ENCODE data around the gene CPSF4L.

CPSF4L gene

DNA sequence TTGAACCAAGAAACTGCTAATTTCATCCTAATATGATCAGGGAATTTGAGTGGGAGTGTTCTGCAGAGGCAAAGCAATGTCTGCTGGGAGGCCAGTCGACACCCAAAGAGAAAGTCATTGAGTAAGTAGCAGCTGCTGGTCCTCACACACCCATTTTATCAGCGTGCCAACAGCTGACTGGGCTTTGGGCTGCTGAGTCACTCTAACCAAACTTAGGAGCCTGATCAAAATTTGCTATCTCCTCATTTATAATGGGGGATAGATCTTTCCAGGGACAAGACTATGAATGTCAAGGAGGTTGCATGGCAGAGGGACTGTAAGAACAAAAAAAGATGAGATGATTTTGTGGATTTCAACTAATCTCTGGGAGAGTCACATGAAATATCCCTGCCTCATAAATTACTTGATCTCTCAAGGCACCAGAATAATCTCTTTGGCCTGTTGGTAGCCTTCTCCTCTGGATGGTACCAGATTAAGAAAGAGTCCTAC, 32.9 kb downstream of the CPSF4L start:
- peak; percentile 73 for DNase-seq

DNA sequence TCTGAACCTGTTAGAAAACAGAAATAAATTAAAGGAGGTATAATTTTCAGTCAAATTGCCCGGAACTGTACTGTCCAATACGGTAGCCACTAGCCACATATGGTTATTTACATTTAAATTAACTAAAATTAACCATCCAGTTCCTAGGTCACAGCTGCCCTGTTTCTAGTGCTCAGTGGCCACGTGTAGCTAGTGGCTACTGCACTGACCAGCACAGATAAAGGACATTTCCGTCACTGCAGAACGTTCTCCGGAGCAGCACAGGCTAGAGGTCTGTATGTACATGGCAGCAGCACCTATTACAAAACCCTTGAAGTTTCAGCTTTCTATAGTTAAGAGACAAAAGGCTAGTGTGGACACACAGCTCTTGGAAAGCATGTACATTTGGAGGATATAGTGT, 33.7 kb downstream of the CPSF4L start:
- no peak for DNase-seq

DNA sequence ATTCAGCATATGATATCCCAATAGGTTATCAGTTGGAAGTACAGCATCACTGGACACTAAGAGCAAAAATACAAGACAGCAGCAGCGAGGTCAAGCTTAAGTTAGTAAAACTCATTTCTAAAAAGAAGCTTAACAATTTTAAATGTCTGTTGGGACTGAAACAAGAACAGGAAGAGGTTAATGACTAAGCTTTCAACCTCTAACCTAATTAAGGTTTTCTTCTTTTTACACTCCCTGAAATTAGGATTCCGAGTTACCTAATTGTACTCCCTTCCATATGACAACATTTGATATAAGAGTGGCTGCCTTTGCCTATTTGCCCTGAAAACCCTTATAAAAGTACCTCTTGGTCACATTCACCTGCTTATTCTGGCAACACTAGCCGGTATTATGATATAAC, 34.3 kb downstream of the CPSF4L start:
- no peak for DNase-seq

DNA sequence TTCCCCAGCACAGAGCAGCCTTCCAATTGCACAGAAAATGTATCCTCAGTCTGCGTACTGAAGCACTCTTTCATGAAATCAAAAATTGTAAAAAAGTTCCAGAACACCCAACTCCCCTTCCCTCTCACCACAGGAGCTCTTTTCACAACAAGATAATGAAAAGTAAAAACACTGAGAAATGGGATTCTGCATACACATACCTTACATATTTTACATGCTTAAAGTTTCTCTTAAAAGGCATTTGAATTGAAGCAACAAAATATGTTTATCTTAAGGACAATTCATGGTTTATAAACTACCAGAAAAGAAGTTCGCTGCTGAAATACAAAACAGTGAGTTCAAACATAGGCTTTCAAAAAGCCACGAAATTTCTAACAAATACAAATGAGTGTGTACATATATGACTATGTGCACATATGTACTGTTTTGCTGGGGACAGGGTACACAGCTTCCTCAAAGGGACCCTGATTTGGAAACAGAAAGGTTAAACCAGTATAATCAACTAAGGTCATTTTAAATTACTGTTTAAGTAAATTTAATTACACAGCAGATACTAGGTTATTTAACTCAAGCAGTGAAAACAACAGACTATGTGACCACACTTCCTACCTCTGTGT, 35.0 kb downstream of the CPSF4L start:
- DNase-seq = no peak

DNA sequence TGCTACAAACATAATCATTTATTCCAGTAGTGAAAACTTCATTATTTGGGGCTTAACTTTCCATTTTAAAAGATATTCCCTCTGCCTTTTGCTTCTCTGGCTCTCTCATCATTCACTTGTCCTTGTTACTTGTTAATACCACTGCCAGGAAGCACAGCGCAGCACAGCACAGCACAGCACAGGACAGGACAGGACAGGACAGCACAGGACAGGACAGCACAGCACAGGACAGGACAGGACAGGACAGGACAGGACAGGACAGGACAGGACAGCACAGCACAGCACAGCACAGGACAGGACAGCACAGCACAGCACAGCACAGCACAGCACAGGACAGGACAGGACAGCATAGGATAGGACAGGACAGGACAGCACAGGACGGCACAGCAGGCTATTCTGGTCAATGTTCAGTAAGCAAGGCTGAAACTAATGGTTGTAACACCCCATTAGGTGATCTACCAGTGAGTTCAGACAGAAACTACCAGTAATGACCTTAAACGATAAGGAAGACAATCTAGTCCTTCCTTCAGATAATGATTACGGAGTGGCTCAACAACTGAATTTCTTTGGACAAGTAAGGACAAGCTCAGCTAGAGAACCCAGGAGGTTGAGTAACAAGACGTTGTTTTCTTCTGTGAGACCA, 36.9 kb downstream of the CPSF4L start:
- no peak for DNase-seq

DNA sequence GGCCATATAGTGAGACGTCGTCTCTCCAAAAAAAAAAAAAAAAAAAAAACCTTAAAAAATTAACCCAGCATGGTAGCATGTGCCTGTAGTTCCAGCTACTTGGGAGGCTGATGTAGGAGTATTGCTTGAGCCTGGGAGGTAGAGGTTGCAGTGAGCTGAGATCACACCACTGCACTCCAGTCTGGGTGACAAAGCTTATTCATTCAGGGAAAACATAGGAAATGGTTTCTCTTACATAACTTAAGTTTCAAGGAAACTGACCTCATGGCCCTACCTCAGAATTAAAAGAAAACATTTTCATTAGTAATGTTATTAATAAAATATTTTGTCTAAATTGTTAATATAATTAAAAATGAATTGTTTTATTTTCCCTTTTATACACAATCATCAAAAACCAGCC, 37.4 kb downstream of the CPSF4L start:
- DNase-seq = peak; percentile 15

DNA sequence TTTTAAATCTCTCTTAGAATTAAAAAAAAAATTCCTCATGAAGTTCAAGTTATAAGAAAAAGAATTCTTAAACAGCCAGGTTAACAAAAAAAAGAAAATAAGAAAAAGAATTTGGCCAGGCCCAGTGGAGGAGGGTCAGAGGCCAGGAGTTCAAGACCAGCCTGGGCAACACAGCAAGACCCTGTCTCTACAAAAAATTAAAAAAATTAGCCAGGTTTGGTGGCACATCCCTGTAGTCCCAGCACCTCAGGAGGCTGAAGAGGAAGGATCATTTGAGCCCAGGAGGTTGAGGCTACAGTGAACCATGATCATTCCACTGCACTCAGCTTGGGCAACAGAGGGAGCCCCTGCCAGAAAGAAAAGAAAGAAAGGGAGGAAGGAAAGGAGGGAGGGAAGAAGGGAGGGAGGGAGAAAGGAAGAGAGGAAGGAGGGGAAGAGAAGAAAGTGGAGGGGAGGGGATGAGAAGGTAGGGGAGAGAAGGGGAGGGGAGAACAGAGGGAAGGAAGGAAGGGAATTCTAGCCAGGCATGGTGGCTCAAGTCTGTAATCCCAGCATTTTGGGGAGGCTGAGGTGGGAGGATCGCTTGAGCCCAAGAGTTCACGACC, 38.0 kb downstream of the CPSF4L start:
- DNase-seq = no peak

DNA sequence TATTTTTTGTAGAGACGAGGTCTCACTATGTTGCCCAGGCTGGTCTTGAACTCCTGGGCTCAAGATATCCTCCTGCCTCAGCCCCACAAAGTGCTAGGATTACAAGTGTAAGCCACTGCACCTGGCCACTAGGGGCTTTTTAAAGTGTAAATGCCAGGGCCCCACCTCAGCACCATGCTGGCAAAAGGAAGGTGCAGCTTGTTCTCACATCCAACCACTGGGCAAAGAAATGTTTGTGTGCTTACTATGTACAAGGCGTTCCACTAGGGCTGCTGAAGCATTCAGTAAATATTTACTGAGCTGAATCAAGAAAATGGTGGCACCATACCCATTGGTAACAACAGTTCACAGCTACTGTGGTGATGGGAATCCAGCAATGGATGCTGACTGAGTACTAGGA, 46.2 kb downstream of the CPSF4L start:
- DNase-seq = no peak

DNA sequence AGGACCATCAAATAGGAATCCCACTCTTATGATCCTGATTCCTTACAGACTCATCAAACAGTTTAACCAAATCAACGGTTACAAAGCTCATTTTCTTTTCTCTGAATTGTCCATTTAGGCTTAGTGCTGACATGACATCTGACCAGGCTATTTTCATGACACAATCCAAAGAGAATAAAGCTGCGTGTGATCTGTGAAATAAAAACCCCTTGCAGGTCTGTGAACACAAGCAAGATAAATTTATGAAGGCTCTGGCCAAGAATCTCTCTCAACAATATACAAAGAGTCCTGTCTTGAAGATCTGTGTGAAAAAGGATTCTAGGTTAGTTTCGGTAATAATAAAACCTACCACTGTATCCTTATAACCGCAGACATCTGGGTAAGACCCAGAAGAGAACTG, 46.8 kb downstream of the CPSF4L start:
- DNase-seq = no peak

DNA sequence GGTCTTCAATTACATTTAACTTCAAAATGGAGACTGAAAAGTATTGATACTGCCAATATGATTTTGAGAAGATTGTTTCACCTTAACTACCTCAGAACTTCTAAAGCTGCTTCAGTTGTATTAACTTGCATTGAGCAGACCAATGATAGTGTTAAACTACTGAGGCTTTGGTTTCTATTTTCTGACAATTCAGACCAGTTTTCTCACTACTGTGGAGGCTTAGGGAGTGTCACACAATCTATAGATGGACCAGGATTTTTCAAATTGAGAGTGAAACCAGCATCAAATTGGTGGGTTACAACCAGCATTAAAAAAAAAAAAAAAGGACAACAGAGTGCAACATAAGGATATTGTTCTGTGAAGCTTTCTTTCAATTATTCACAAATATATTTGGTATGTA, 47.7 kb downstream of the CPSF4L start:
- DNase-seq = no peak

DNA sequence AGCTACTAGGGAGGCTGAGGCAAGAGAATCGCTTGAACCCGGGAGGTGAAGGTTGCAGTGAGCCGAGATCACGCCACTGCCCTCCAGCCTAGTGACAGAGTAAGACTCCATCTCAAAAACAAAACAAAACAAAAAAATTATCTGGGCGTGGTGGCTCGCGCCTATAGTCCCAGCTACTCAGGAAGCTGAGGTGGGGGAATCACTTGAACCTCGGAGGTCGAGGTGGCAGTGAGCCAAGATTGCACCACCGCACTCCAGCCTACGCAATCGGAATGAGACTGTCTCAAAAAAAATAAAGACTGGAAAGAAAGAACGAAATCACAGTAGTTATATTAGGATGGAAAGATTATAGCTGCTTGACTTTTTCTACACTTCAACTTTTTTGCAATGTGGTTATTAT, 49.9 kb downstream of the CPSF4L start:
- DNase-seq = peak; percentile 13

DNA sequence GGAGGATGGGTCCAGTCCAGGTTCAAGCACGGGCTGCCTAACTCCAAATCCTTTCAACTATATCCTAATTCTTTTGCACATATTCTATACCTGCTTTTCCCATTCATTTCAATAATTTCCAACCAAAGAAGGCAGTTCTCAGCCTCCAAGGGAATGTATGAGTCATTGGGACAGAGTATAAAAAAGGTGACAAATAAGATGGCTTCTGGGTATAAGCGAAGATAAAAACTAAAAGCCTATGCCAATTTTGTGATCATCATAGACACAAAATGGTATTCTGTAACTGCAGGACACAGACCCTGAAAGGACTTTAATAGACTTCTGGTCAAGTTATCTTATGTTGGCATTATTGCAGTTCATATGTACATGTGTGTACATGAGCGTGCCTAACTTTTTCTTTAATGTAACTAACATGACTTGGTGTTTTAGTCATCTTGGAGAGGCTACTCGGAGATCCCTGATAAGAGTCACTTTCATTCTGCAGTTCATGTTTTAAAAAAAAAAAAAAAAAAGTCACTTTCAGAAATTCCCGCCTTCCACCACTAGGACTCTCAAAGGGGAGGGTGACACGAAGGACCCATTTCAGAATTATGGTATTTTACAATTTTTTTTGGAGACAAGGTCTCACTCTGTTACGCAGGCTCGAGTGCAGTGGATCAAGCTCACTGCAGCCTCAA, 51.5 kb downstream of the CPSF4L start:
- DNase-seq = peak; percentile 14

DNA sequence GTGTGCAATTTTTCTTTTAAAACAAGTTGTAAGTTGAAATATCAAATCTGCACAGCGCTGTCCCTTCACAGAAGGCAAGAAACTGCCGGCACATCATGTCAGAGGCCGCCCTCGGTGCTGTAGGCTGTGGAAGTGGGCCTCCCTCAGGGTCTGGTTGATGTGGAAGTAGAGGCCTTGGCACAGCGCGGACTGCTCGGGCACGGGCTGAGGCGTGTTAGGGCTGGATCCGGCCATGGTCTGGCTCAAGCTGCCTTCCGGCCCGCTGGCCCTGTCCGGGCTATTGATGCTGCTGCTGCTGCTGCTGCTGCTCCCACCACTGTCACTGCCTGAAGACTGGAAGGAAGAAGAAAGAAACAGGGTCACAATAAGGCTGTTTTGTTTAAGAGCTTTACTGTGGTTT, 52.2 kb downstream of the CPSF4L start:
- DNase-seq = no peak

DNA sequence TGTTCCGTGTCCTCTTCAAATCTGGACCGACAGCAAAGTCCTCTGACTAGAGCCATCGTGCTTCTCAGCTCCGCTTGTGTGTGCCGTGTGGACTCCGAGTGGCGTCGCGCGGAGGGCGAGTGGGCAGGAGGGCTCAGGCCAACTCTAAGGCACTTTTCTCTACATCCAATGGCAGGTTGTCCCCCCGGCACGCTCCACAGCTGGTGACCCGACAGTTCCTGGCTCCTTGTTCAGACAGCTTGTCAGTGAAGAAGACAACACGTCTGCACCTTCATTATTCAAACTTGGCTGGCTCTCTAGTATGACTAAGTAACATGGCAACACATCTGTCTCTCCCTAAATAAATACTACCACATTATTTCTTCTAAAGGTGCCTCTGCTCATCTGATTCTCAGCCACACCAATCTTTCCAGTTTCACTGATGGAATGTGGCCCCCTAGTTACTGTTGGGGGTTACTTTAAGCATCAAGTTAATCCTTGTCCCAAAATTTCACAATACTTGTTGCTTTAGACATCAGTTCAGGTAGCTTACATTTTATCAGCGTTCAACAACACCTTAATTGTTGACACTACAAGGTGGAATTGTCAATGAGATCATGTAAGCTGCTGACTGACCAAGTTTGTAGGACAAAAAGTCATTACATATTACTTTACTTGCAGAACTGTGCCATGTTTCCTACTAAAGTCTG, 53.4 kb downstream of the CPSF4L start:
- no peak for DNase-seq

DNA sequence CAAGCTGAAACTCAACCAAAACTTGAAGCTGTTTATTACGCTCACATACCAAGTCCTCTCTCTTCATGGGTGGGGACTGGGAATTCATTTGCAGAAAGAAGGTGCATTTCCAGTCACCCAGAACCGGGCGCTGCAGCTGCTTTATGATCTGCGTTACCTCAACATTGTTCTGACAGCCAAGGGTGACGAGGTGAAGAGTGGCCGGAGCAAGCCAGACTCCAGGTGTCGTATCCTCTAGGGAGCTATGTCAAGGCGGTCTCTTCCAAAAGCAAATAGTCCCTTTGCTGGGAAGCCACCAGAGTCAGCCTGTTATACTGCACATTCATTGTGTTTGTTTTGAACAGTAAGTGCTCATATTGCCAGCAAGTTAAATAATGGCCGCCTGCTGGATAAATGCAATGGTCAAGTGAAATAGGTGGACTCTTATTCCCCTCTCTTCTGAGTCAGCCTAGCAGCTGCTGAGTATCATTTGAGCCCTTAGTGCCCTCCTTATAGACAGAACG, 56.2 kb downstream of the CPSF4L start:
- DNase-seq = no peak

DNA sequence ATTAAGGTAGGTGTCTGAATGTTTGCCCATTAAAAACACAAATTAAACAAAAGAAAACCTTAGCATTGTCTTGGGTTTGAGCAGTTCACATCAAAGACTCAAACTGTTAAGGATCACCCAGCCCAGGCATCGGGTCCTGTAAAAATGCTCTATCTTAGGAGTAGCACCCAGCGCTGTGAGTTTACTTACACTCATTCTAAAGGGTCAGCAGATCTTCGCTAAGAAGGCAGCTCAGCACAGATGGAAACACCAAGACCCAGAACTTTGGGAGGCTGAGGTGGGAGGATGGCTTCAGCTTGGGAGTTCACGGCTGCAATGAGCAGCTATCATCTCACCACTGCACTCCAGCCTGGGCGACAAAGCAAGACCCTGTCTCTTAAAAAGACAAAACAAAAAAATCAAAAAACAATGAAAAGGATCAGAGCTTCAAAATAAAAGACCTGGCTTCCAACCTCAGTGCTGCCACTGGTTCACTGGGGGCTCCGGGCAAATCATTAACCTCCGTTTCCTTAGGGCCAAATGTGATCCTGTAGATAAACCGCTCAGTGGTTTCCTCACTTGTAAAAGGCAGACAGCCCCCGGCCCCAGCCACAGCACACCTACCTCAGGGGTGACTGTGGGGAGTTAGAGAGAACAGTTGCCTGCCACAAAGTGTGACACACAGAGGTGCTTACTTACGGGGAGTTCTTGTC, 57.7 kb downstream of the CPSF4L start:
- no peak for DNase-seq

DNA sequence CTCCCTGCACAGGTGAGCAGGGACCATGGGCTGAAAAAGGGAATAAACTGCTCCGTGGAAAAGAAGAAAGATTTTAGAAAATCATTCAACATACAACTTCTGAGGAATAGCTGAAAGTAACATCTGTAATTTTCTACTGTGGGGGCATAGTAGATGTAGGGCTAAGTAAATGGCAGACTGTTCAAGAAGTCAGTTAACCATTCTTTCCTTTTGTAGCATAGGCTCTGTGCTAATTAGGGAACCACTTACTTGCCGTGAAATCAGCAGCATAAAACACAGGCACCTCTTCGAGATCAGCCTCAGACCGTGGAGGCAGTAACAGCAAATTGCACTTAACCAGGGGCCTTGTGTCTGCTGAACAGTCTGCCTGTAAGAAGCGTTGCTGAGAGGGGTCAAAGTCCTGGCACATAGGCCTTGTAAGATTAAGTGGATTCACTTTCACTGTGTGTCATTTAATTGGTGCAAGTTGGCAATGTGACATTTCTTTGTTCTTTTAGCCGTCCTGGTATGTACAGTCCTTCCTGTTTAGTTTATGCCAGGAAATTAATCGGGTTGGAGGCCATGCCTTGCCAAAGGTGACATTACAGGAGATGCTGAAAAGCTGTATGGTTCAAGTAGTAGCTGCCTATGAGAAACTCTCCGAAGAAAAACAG, 58.4 kb downstream of the CPSF4L start:
- DNase-seq = no peak

DNA sequence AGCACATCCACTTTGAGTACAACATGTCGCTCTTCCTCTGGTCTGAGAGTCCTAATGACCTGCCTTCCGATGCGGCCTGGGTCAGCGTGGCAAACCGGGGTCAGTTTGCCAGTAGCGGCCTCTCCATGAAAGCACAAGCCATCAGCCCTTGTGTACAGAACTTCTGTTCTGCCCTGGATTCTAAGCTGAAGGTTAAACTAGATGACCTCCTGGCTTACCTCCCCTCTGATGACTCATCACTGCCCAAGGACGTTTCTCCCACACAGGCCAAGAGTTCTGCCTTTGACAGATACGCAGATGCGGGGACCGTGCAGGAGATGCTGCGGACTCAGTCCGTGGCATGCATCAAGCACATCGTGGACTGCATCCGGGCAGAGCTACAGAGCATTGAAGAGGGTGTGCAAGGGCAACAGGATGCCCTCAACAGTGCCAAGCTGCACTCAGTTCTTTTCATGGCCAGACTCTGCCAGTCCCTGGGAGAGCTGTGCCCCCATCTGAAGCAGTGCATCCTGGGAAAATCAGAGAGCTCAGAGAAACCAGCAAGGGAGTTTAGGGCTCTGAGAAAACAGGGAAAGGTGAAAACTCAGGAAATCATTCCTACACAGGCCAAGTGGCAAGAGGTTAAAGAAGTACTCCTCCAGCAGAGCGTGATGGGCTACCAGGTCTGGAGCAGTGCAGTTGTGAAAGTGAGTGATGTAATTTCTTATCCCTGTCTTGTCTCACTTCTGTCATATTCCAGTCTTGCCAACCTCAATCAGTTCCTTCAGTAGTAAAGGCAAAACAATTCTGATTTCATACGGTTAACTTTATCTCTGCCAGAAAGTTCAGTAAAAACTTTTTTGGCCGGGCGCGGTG, 60.2 kb downstream of the CPSF4L start:
- DNase-seq = no peak

DNA sequence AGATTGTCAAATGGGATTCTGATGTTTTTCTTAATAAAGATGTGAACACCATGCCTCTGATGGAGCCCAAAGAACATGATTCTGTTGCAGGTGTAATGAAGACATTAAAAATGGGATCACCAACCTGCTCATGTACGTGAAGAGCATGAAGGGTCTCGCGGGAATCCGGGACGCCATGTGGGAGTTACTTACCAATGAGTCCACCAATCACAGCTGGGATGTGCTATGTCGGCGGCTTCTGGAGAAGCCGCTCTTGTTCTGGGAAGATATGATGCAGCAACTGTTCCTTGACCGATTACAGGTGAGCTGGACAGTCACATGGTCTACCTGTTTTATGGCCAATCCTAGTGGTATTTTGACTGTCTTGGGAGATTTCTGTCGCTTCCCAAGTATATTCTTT, 61.2 kb downstream of the CPSF4L start:
- no peak for DNase-seq

DNA sequence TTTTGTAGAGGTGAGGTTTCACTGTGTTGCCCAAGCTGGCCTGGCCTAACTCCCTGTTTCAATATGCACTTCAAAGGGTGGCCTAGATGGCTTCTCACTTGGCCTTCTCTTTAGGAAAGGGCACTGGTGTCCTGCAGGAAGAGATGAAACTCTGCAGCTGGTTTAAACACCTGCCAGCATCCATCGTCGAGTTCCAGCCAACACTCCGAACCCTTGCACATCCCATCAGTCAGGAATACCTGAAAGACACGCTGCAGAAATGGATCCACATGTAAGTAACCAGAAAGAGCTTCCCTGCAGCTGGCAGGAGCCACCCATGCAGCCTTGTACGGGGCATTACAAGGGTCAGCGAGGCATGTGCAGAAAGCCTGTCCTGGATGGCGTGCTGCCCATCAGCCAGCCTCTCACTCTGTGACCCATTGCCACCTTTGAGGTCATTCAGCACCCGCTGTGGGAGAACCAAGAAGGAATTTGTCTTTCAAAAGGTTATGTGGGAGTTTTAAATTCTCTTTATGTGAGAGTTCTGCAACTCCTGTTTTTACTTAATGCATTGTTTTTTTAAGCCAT, 61.8 kb downstream of the CPSF4L start:
- no peak for DNase-seq

DNA sequence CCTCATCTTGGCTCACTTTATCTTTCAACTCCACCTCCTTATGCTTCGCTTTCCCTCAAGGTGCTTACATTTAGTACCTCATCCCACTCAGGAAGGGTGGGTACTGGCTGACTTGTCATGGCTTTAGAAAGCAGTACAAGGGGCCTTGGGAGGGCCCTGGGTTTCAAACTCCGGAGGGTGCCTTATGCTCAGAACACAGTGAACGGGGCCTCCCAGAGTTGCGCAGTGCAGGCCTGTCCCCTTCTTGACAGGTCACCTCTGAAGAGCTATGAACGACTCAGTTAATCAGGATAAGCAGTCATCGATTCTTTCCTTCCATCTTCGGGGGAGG, 62.8 kb downstream of the CPSF4L start:
- DNase-seq = no peak

Data from suppressor macrophage treated with lipopolysaccharide for 4 hours (primary cell).